ENCODE measurements around the gene SORBS1.

SORBS1 gene

GRCh38 chr10:95264227-95265051 is 296.7 kb downstream of the SORBS1 start:
- DNase-seq (ENCODE audit: low read depth), result no peak

GRCh38 chr10:95263864-95264226 is 297.3 kb downstream of the SORBS1 start:
- DNase-seq (ENCODE audit: low read depth), result no peak

GRCh38 chr10:95262763-95263518 is 298.2 kb downstream of the SORBS1 start:
- no peak for DNase-seq (ENCODE audit: low read depth)

DNA sequence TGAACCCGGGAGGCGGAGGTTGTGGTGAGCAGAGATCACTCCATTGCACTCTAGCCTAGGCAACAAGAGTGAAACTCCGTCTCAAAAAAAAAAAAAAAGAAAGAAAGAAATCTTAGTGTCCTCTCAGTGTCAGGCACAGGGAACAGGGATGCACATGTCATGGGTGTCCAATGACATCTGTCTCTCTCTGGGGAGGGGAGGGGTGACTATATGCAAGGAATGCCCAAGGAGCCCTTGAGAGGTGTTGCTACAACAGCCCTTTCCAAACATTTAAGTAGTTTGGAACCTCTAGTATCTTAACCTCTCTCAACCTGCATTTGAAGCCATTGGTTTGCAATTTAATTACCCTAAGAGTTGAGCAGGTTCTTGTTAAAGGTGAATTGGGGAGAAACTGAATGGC is 299.2 kb downstream of the SORBS1 start:
- no peak for DNase-seq (ENCODE audit: low read depth)
